HCT116 (cell line): ENCODE measurements around the gene IRAK2. TPM values are rescaled to one million over a fixed set of nuclear protein-coding genes. Genes with fewer than 3 reads are reported as not detected.

Source experiments
- ATAC-seq: fragments of 200-7000 bp; cut with Tn5 transposase; 2 replicates; pipeline ENCODE4 v1.9.1; 2020; ENCODE audit warnings: mild to moderate bottlenecking, moderate library complexity
- BruUV-seq: library from RNA; stranded (reverse); fragments of 400-500 nt; replicated peaks from 2 replicates; lab custom pipeline; 2021; lab: Mats Ljungman, UMichigan
- CTCF ChIA-PET: fragments of 300-600 bp; sonication (Branson Sonifier 250); formaldehyde crosslinking; loops from one replicate; lab custom pipeline; 2021; ENCODE audit warnings: antibody characterized with exemption; lab: Charles Lee
- POLR2A ChIA-PET: fragments of 300-600, 350-600 bp; sonication (Branson Sonifier 250); formaldehyde crosslinking; loops from one replicate; lab custom pipeline; 2021; ENCODE audit warnings: antibody characterized with exemption; lab: Charles Lee
- RAD21 ChIA-PET, 2 experiments: fragments of 300-600 bp; sonication (Branson Sonifier 250); formaldehyde crosslinking; loops; one replicate each; lab custom pipeline; 2023; ENCODE audit warnings: low total read pairs in 2 of 2; ENCODE audit not compliant: uncharacterized antibody in 2 of 2, unreplicated experiment in 2 of 2, low non-redundant PET in 1 of 2; lab: Charles Lee
- DNase-seq: peaks from one replicate; pipeline ENCODE4 v3.0.0-alpha.2; 2010; ENCODE audit warnings: low read depth, low spot score
- H2AFZ ChIP-seq: fragments of 200-600 bp; shearing (Covaris generic), sonication (generic); 2 replicates; pipeline ENCODE4 v1.6.1; 2017; ENCODE audit warnings: low read depth, mixed run types, mixed read lengths, antibody characterized with exemption, low read length; ENCODE audit not compliant: poor library complexity, severe bottlenecking
- H3K27ac ChIP-seq: 2 replicates; pipeline ENCODE4 v1.5.1; 2012; ENCODE audit warnings: low read depth, low read length
- H3K27me3 ChIP-seq: fragments of 200-600 bp; sonication (generic); 2 replicates; pipeline ENCODE4 v1.6.1; 2016; ENCODE audit warnings: mixed run types, low read length, mixed read lengths; ENCODE audit not compliant: insufficient read depth
- H3K36me3 ChIP-seq, 2 experiments: fragments of 200-500 bp in 1 of 2; fragments of 200-600 bp in 1 of 2; sonication (Bioruptor generic) in 1 of 2; sonication (generic) in 1 of 2; 2 replicates each; pipeline versions ENCODE4 v1.5.1 to v1.6.1; 2014 to 2016; ENCODE audit warnings: low read length in 2 of 2, inconsistent platforms in 1 of 2, mixed read lengths in 1 of 2, mixed run types in 1 of 2; ENCODE audit not compliant: insufficient read depth in 2 of 2, control insufficient read depth in 1 of 2
- H3K4me1 ChIP-seq, 2 experiments: fragments of 200-600 bp in 1 of 2; sonication (generic) in 1 of 2; 2 replicates each; pipeline versions ENCODE4 v1.5.1 to v1.6.1; 2012 to 2017; ENCODE audit warnings: low read length in 2 of 2, inconsistent platforms in 1 of 2, mild to moderate bottlenecking in 1 of 2, mixed read lengths in 1 of 2, mixed run types in 1 of 2, moderate library complexity in 1 of 2; ENCODE audit not compliant: insufficient read depth in 2 of 2, control insufficient read depth in 1 of 2
- H3K4me2 ChIP-seq: fragments of 200-600 bp; sonication (generic); 2 replicates; pipeline ENCODE4 v1.6.1; 2017; ENCODE audit warnings: mixed run types, low read length, mixed read lengths
- H3K4me3 ChIP-seq, 2 experiments: fragments of 200-600 bp in 1 of 2; sonication (generic) in 1 of 2; replicated peaks in 1 of 2; 2 replicates each; pipeline ENCODE4 v1.5.1; 2011 to 2016; ENCODE audit warnings: low read length in 2 of 2, control low read depth in 1 of 2, low read depth in 1 of 2, mild to moderate bottlenecking in 1 of 2, mixed read lengths in 1 of 2, mixed run types in 1 of 2
- H3K79me2 ChIP-seq: fragments of 200-600 bp; sonication (generic); 2 replicates; pipeline ENCODE4 v1.6.1; 2017; ENCODE audit warnings: mild to moderate bottlenecking, mixed run types, low read length, moderate library complexity, mixed read lengths; ENCODE audit not compliant: insufficient read depth
- H3K9ac ChIP-seq: fragments of 200-600 bp; sonication (generic); 2 replicates; pipeline ENCODE4 v1.6.1; 2016; ENCODE audit warnings: low read length, mixed read lengths
- H3K9me2 ChIP-seq: fragments of 200-600 bp; sonication (generic), shearing (Covaris generic); 2 replicates; pipeline ENCODE4 v1.6.1; 2017; ENCODE audit warnings: mixed run types, mild to moderate bottlenecking, moderate library complexity; ENCODE audit not compliant: insufficient read depth
- H3K9me3 ChIP-seq, 2 experiments: fragments of 200-500 bp in 1 of 2; fragments of 200-600 bp in 1 of 2; sonication (Bioruptor generic) in 1 of 2; sonication (generic) in 1 of 2; 2 replicates each; pipeline ENCODE4 v1.6.1; 2014 to 2017; ENCODE audit warnings: low read length in 2 of 2, mixed read lengths in 2 of 2, inconsistent platforms in 1 of 2, low read depth in 1 of 2, mild to moderate bottlenecking in 1 of 2, mixed run types in 1 of 2, moderate library complexity in 1 of 2; ENCODE audit not compliant: control insufficient read depth in 1 of 2, insufficient read depth in 1 of 2
- H4K20me1 ChIP-seq: fragments of 200-600 bp; sonication (generic), shearing (Covaris generic); 2 replicates; pipeline ENCODE4 v1.6.1; 2017; ENCODE audit warnings: mixed run types, mild to moderate bottlenecking, moderate library complexity; ENCODE audit not compliant: insufficient read depth
- CBX3 ChIP-seq: IDR thresholded peaks from 2 replicates; pipeline ENCODE4 v1.6.1; 2012; ENCODE audit warnings: low read depth
- CEBPB ChIP-seq: IDR thresholded peaks from 2 replicates; pipeline ENCODE4 v1.6.1; 2012; ENCODE audit warnings: low read depth
- EGR1 ChIP-seq: IDR thresholded peaks from 2 replicates; pipeline ENCODE4 v1.6.1; 2012; ENCODE audit warnings: low read depth
- ELF1 ChIP-seq: IDR thresholded peaks from 2 replicates; pipeline ENCODE4 v1.6.1; 2012; ENCODE audit warnings: low read depth, borderline replicate concordance
- EZH2 ChIP-seq: fragments of 200-600 bp; sonication (generic); IDR thresholded peaks from 2 replicates; pipeline ENCODE4 v1.6.1; 2017; ENCODE audit warnings: antibody characterized with exemption, mixed run types
- EZH2phosphoT487 ChIP-seq: fragments of 200-600 bp; IDR thresholded peaks from 2 replicates; pipeline ENCODE4 v1.6.1; 2018; ENCODE audit warnings: antibody characterized with exemption, borderline replicate concordance
- JUND ChIP-seq: IDR thresholded peaks from 2 replicates; pipeline ENCODE4 v1.6.1; 2012
- POLR2A ChIP-seq: IDR thresholded peaks from 2 replicates; pipeline ENCODE4 v1.7.0; 2011; ENCODE audit warnings: borderline replicate concordance; ENCODE audit not compliant: insufficient read depth, insufficient read length; ENCODE audit errors: extremely low read depth
- RAD21 ChIP-seq: IDR thresholded peaks from 2 replicates; pipeline ENCODE4 v1.6.1; 2012; ENCODE audit warnings: low read depth, mild to moderate bottlenecking
- SIN3A ChIP-seq: IDR thresholded peaks from 2 replicates; pipeline ENCODE4 v1.6.1; 2012; ENCODE audit warnings: low read depth
- SRF ChIP-seq: IDR thresholded peaks from 2 replicates; pipeline ENCODE4 v1.6.1; 2012; ENCODE audit warnings: low read depth
- TCF7L2 ChIP-seq: IDR thresholded peaks from 2 replicates; pipeline ENCODE4 v1.7.0; 2011; ENCODE audit warnings: borderline replicate concordance, inconsistent platforms; ENCODE audit not compliant: insufficient read depth, insufficient read length; ENCODE audit errors: extremely low read depth
- YY1 ChIP-seq: IDR thresholded peaks from 2 replicates; pipeline ENCODE4 v1.6.1; 2011; ENCODE audit warnings: low read length, low read depth, moderate library complexity, mild to moderate bottlenecking; ENCODE audit not compliant: insufficient replicate concordance; ENCODE audit errors: extremely low read depth
- ZFX ChIP-seq: fragments of 450-650 bp; IDR thresholded peaks from 2 replicates; pipeline ENCODE4 v1.6.1; 2017
- intact Hi-C: fragments of 100-400 bp; cut with micrococcal nuclease; formaldehyde crosslinking; loops from 2 replicates; pipeline ENCODE4 v1.10.0; 2022
- total RNA-seq: library from RNA; stranded (reverse); gene quantifications from one replicate; pipeline ENCODE4 v1.2.1, GENCODE V29; 2021; ENCODE audit not compliant: unreplicated experiment
- TF ChIP-seq, protein P1 (sequence below): IDR thresholded peaks from 2 replicates; pipeline ENCODE4 v1.6.1; 2012; ENCODE audit warnings: low read depth
- TF ChIP-seq, protein P2 (sequence below): IDR thresholded peaks from 2 replicates; pipeline ENCODE4 v1.6.1; 2012
- TF ChIP-seq, protein P3 (sequence below), 3 experiments: fragments of 200-600 bp in 1 of 3; sonication (generic) in 1 of 3; IDR thresholded peaks in 2 of 3; conservative IDR thresholded peaks in 1 of 3; 2 replicates each; pipeline ENCODE4 v1.5.1; 2012 to 2017; ENCODE audit warnings: low read depth in 2 of 3, low read length in 2 of 3, antibody characterized with exemption in 1 of 3, borderline replicate concordance in 1 of 3, control low read depth in 1 of 3, mild to moderate bottlenecking in 1 of 3, mixed read lengths in 1 of 3, mixed run types in 1 of 3, moderate library complexity in 1 of 3; ENCODE audit not compliant: insufficient read depth in 1 of 3
- TF ChIP-seq, protein P4 (sequence below): IDR thresholded peaks from 2 replicates; pipeline ENCODE4 v1.6.1; 2011; ENCODE audit warnings: mild to moderate bottlenecking, low read length, moderate library complexity; ENCODE audit not compliant: insufficient replicate concordance; ENCODE audit errors: extremely low read depth

The IRAK2 gene
- total RNA-seq, 1 experiment from 2014 or later: 3.6 TPM

DNA sequence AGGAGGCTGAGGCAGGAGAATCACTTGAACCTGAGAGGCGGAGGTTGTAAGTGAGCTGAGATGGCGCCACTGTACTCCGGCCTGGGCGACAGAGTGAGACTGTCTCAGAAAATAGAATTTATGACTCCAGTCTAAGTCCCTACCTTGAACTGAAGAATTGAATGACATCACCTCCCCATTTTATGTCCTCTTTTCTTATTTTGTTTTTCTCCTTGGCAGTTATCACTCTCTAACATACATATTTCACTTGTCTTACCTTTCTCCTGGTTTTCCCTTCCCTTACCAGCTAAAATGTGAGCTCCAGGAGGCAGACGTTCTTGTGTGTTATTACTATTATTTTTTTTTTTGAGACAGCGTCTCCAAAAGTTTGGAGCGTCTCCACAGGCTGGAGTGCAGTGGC is 91.1 kb downstream of the IRAK2 start:
- peaks cover 78% of the 10 kb centered on the region for H3K79me2 ChIP-seq
- ChIA-PET RAD21 (no interaction called here), POLR2A (no interaction called here), CTCF (no interaction called here)
- H3K9ac ChIP-seq: no peak overlapping the region
- H3K27ac ChIP-seq: no peak overlapping the region
- H3K4me3 ChIP-seq: no peak overlapping the region
- intact Hi-C loops: no loop called here
- H3K27me3 ChIP-seq: no peaks in the 10 kb centered on the region
- no peak for TF ChIP-seq CEBPB
- TF ChIP-seq SIN3A: no peak
- no peak for TF ChIP-seq EGR1
- no peak for TF ChIP-seq YY1
- TF ChIP-seq EZH2phosphoT487: no peak
- no peak for TF ChIP-seq CBX3
- TF ChIP-seq, protein P1, sequence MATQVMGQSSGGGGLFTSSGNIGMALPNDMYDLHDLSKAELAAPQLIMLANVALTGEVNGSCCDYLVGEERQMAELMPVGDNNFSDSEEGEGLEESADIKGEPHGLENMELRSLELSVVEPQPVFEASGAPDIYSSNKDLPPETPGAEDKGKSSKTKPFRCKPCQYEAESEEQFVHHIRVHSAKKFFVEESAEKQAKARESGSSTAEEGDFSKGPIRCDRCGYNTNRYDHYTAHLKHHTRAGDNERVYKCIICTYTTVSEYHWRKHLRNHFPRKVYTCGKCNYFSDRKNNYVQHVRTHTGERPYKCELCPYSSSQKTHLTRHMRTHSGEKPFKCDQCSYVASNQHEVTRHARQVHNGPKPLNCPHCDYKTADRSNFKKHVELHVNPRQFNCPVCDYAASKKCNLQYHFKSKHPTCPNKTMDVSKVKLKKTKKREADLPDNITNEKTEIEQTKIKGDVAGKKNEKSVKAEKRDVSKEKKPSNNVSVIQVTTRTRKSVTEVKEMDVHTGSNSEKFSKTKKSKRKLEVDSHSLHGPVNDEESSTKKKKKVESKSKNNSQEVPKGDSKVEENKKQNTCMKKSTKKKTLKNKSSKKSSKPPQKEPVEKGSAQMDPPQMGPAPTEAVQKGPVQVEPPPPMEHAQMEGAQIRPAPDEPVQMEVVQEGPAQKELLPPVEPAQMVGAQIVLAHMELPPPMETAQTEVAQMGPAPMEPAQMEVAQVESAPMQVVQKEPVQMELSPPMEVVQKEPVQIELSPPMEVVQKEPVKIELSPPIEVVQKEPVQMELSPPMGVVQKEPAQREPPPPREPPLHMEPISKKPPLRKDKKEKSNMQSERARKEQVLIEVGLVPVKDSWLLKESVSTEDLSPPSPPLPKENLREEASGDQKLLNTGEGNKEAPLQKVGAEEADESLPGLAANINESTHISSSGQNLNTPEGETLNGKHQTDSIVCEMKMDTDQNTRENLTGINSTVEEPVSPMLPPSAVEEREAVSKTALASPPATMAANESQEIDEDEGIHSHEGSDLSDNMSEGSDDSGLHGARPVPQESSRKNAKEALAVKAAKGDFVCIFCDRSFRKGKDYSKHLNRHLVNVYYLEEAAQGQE: no peak
- no peak for TF ChIP-seq EZH2
- no peak for TF ChIP-seq JUND
- TF ChIP-seq SRF: no peak
- TF ChIP-seq TCF7L2: no peak
- no peak for TF ChIP-seq ELF1
- TF ChIP-seq, protein P2, sequence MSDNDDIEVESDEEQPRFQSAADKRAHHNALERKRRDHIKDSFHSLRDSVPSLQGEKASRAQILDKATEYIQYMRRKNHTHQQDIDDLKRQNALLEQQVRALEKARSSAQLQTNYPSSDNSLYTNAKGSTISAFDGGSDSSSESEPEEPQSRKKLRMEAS: no peak
- no peak for TF ChIP-seq POLR2A
- TF ChIP-seq, protein P3, sequence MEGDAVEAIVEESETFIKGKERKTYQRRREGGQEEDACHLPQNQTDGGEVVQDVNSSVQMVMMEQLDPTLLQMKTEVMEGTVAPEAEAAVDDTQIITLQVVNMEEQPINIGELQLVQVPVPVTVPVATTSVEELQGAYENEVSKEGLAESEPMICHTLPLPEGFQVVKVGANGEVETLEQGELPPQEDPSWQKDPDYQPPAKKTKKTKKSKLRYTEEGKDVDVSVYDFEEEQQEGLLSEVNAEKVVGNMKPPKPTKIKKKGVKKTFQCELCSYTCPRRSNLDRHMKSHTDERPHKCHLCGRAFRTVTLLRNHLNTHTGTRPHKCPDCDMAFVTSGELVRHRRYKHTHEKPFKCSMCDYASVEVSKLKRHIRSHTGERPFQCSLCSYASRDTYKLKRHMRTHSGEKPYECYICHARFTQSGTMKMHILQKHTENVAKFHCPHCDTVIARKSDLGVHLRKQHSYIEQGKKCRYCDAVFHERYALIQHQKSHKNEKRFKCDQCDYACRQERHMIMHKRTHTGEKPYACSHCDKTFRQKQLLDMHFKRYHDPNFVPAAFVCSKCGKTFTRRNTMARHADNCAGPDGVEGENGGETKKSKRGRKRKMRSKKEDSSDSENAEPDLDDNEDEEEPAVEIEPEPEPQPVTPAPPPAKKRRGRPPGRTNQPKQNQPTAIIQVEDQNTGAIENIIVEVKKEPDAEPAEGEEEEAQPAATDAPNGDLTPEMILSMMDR (IDR thresholded peaks at IDR 0.05 in 2 of 3, conservative IDR thresholded peaks at IDR 0.05 in 1 of 3; ENCODE audit: borderline replicate concordance in 1 of 3, insufficient read depth in 1 of 3, low read depth in 2 of 3, low read length in 2 of 3): no peak
- TF ChIP-seq, protein P4, sequence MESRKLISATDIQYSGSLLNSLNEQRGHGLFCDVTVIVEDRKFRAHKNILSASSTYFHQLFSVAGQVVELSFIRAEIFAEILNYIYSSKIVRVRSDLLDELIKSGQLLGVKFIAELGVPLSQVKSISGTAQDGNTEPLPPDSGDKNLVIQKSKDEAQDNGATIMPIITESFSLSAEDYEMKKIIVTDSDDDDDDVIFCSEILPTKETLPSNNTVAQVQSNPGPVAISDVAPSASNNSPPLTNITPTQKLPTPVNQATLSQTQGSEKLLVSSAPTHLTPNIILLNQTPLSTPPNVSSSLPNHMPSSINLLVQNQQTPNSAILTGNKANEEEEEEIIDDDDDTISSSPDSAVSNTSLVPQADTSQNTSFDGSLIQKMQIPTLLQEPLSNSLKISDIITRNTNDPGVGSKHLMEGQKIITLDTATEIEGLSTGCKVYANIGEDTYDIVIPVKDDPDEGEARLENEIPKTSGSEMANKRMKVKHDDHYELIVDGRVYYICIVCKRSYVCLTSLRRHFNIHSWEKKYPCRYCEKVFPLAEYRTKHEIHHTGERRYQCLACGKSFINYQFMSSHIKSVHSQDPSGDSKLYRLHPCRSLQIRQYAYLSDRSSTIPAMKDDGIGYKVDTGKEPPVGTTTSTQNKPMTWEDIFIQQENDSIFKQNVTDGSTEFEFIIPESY: no peak
- no peak for TF ChIP-seq RAD21
- TF ChIP-seq ZFX: no peak
- no peaks in the 10 kb centered on the region for H3K9me2 ChIP-seq
- H4K20me1 ChIP-seq: no peaks in the 10 kb centered on the region
- H3K9me3 ChIP-seq: no peaks in the 10 kb centered on the region
- peaks cover 11 to 41% of the 10 kb centered on the region in 2 experiments; a peak in 3 of 4 replicates for H3K36me3 ChIP-seq
- BruUV-seq: no TSS peak
- no peak overlapping the region for H3K4me2 ChIP-seq
- ATAC-seq (no peak), DNase-seq (no peak)
- H3K4me1 ChIP-seq: no peaks in the 10 kb centered on the region; a peak in 1 of 4 replicates
- no peak overlapping the region for H2AFZ ChIP-seq
